ENCODE results near the gene C2orf92.

The C2orf92 gene

GRCh38 chr2:97714950-97715652 lies 45.6 kb downstream of the C2orf92 start:
- DNase-seq, result no peak

- no peak for DNase-seq
Observed at GRCh38 chr2:97715951-97716694, 46.6 kb downstream of the C2orf92 start.

GRCh38 chr2:97716695-97717612 lies 47.4 kb downstream of the C2orf92 start:
- DNase-seq, result no peak

- DNase-seq, result no peak
Observed at GRCh38 chr2:97717613-97717995, 48.1 kb downstream of the C2orf92 start.

GRCh38 chr2:97718051-97718882 lies 48.8 kb downstream of the C2orf92 start:
- DNase-seq, result no peak

- no peak for DNase-seq
Observed at GRCh38 chr2:97718942-97719341, 49.4 kb downstream of the C2orf92 start.

- no peak for DNase-seq
Observed at GRCh38 chr2:97719362-97720155, 50.0 kb downstream of the C2orf92 start.

GRCh38 chr2:97720746-97721145 lies 51.2 kb downstream of the C2orf92 start:
- no peak for DNase-seq

- DNase-seq, result no peak
Observed at GRCh38 chr2:97722227-97722626, 52.7 kb downstream of the C2orf92 start.

GRCh38 chr2:97723156-97724072 lies 53.9 kb downstream of the C2orf92 start:
- DNase-seq, result no peak

GRCh38 chr2:97724073-97724410 lies 54.5 kb downstream of the C2orf92 start:
- DNase-seq, result no peak

- DNase-seq, result no peak
Observed at GRCh38 chr2:97724501-97724900, 55.0 kb downstream of the C2orf92 start.

- no peak for DNase-seq
Observed at GRCh38 chr2:97724946-97725688, 55.6 kb downstream of the C2orf92 start.

GRCh38 chr2:97726261-97727064 lies 57.0 kb downstream of the C2orf92 start:
- peak; percentile 21 for DNase-seq

- no peak for DNase-seq
Observed at GRCh38 chr2:97727296-97727695, 57.8 kb downstream of the C2orf92 start.

- DNase-seq, result peak; percentile 60
Observed at GRCh38 chr2:97728091-97728731, 58.7 kb downstream of the C2orf92 start.

- no peak for DNase-seq
Observed at GRCh38 chr2:97730245-97730644, 60.7 kb downstream of the C2orf92 start.

- DNase-seq, result no peak
Observed at GRCh38 chr2:97731274-97732020, 61.9 kb downstream of the C2orf92 start.

Measured in eye (tissue), 1 donor.